HepG2 (cell line): ENCODE measurements around the gene UCP3. TPM values are rescaled to one million over a fixed set of nuclear protein-coding genes. Genes with fewer than 3 reads are reported as not detected.

Source experiments
- CBX2 ChIP-seq, 2 experiments: fragments of 200-600 bp in 1 of 2; sonication (generic); formaldehyde crosslinking in 1 of 2; IDR thresholded peaks; 2 replicates each; pipeline versions ENCODE4 v1.7.0 to v1.8.1; 2018 to 2022; ENCODE audit warnings: low read depth in 2 of 2, low read length in 1 of 2, mild to moderate bottlenecking in 1 of 2, missing genetic modification reagents in 1 of 2
- CEBPB ChIP-seq: IDR thresholded peaks from 2 replicates; pipeline ENCODE4 v1.6.1; 2011; ENCODE audit warnings: low read depth, low read length, improper control_type of control experiment, borderline replicate concordance
- CEBPG ChIP-seq: IDR thresholded peaks from 2 replicates; pipeline ENCODE4 v1.6.1; 2016
- DMAP1 ChIP-seq: IDR thresholded peaks from 2 replicates; pipeline ENCODE4 v1.6.1; 2016
- GLI4 ChIP-seq: sonication (generic); formaldehyde crosslinking; IDR thresholded peaks from 2 replicates; pipeline ENCODE4 v1.5.1; 2020; ENCODE audit warnings: missing genetic modification reagents, mild to moderate bottlenecking, moderate library complexity, borderline replicate concordance
- ISL2 ChIP-seq: sonication (generic); formaldehyde crosslinking; IDR thresholded peaks from 2 replicates; pipeline ENCODE4 v1.5.0; 2020; ENCODE audit warnings: missing genetic modification reagents
- MEIS1 ChIP-seq: sonication (generic); formaldehyde crosslinking; IDR thresholded peaks from 2 replicates; pipeline ENCODE4 v1.9.0; 2021; ENCODE audit warnings: mild to moderate bottlenecking, missing genetic modification reagents, moderate library complexity, borderline replicate concordance
- NR2F6 ChIP-seq, 2 experiments: IDR thresholded peaks; 2 replicates each; pipeline ENCODE4 v1.6.1; 2016; ENCODE audit warnings: antibody characterized with exemption in 1 of 2, mild to moderate bottlenecking in 1 of 2
- PITX1 ChIP-seq: sonication (generic); formaldehyde crosslinking; IDR thresholded peaks from 2 replicates; pipeline ENCODE4 v1.5.1; 2020; ENCODE audit warnings: mild to moderate bottlenecking, missing genetic modification reagents
- POLR2AphosphoS2 ChIP-seq: IDR thresholded peaks from 2 replicates; pipeline ENCODE4 v1.6.1; 2011; ENCODE audit warnings: low read depth, low read length, improper control_type of control experiment
- RXRB ChIP-seq: IDR thresholded peaks from 2 replicates; pipeline ENCODE4 v1.6.1; 2016; ENCODE audit warnings: borderline replicate concordance, missing genetic modification reagents, missing compliant biosample characterization
- SNRNP70 ChIP-seq: fragments of 200-400 bp; formaldehyde crosslinking; IDR thresholded peaks from 2 replicates; pipeline ENCODE4 v1.6.1; 2017; ENCODE audit warnings: mild to moderate bottlenecking, low read depth, low read length, moderate library complexity
- TOPORS ChIP-seq: sonication (generic); formaldehyde crosslinking; IDR thresholded peaks from 2 replicates; pipeline ENCODE4 v1.8.0; 2023; ENCODE audit warnings: mild to moderate bottlenecking, missing genetic modification reagents
- U2AF2 ChIP-seq: fragments of 200-400 bp; formaldehyde crosslinking; IDR thresholded peaks from 2 replicates; pipeline ENCODE4 v1.6.1; 2017; ENCODE audit warnings: low read depth, mild to moderate bottlenecking, low read length
- XRCC5 ChIP-seq: fragments of 200-400 bp; formaldehyde crosslinking; optimal IDR thresholded peaks from 2 replicates; pipeline ENCODE3; 2017; ENCODE audit warnings: mild to moderate bottlenecking, low read length
- ZBTB42 ChIP-seq: sonication (generic); formaldehyde crosslinking; IDR thresholded peaks from 2 replicates; pipeline ENCODE4 v1.5.0; 2020; ENCODE audit warnings: mild to moderate bottlenecking, missing genetic modification reagents
- ZNF235 ChIP-seq: sonication (generic); formaldehyde crosslinking; IDR thresholded peaks from 2 replicates; pipeline ENCODE4 v1.8.1; 2023; ENCODE audit warnings: mild to moderate bottlenecking, missing genetic modification reagents, borderline replicate concordance
- ZNF350 ChIP-seq: sonication (generic); formaldehyde crosslinking; IDR thresholded peaks from 2 replicates; pipeline ENCODE4 v1.4.0; 2020; ENCODE audit warnings: mild to moderate bottlenecking, low read depth, missing genetic modification reagents, borderline replicate concordance
- ZNF510 ChIP-seq: sonication (generic); formaldehyde crosslinking; IDR thresholded peaks from 2 replicates; pipeline ENCODE4 v1.4.0; 2020; ENCODE audit warnings: low read depth, mild to moderate bottlenecking, missing genetic modification reagents
- ZNF652 ChIP-seq: IDR thresholded peaks from 2 replicates; pipeline ENCODE4 v1.6.1; 2016; ENCODE audit warnings: low read depth, borderline replicate concordance
- ZNF720 ChIP-seq: sonication (generic); formaldehyde crosslinking; IDR thresholded peaks from 2 replicates; pipeline ENCODE4 v1.4.0; 2020; ENCODE audit warnings: missing genetic modification reagents
- polyA plus RNA-seq, 8 experiments: library from polyadenylated mRNA; depleted of rRNA in 3 of 8; stranded (reverse) in 7 of 8; unstranded in 1 of 8; fragments of >200 nt; fragmentation: Illumina TruSeq in 4 of 8; extraction: Trizol in 4 of 8; gene quantifications; 2 replicates each; pipeline versions ENCODE4 v1.2.1 to v1.2.3, GENCODE V29; 2011 to 2016; ENCODE audit warnings: low read depth in 4 of 8, missing spikeins in 1 of 8, mixed read lengths in 1 of 8; ENCODE audit not compliant: insufficient read depth in 1 of 8
- total RNA-seq, 5 experiments: library from RNA; depleted of rRNA; stranded (reverse); fragments of >200 nt; fragmentation: Illumina TruSeq; extraction: Trizol; gene quantifications; 2 replicates each; pipeline ENCODE4 v1.2.3, GENCODE V29; 2016; ENCODE audit warnings: low read depth in 1 of 5
- TF ChIP-seq, protein P1 (sequence below), 2 experiments: sonication (generic) in 1 of 2; formaldehyde crosslinking in 1 of 2; IDR thresholded peaks; 2 replicates each; pipeline versions ENCODE4 v1.6.1 to v1.9.0; 2014 to 2022; ENCODE audit warnings: antibody characterized with exemption in 1 of 2, borderline replicate concordance in 1 of 2, inconsistent platforms in 1 of 2, low read depth in 1 of 2, missing genetic modification reagents in 1 of 2

Gene UCP3
- total and polyA plus RNA-seq, 2 of the 13 experiments (the other 11 are each of a cell fraction or from before 2014, with no cell fraction given): 0.37 TPM; not detected in 1

- TF ChIP-seq, protein P1, sequence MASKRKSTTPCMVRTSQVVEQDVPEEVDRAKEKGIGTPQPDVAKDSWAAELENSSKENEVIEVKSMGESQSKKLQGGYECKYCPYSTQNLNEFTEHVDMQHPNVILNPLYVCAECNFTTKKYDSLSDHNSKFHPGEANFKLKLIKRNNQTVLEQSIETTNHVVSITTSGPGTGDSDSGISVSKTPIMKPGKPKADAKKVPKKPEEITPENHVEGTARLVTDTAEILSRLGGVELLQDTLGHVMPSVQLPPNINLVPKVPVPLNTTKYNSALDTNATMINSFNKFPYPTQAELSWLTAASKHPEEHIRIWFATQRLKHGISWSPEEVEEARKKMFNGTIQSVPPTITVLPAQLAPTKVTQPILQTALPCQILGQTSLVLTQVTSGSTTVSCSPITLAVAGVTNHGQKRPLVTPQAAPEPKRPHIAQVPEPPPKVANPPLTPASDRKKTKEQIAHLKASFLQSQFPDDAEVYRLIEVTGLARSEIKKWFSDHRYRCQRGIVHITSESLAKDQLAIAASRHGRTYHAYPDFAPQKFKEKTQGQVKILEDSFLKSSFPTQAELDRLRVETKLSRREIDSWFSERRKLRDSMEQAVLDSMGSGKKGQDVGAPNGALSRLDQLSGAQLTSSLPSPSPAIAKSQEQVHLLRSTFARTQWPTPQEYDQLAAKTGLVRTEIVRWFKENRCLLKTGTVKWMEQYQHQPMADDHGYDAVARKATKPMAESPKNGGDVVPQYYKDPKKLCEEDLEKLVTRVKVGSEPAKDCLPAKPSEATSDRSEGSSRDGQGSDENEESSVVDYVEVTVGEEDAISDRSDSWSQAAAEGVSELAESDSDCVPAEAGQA (IDR thresholded peaks at IDR 0.05; ENCODE audit: low read depth): no peak
- TF ChIP-seq, protein P1 (CRISPR knock-in tag; IDR thresholded peaks at IDR 0.05; ENCODE audit: borderline replicate concordance): no peak
- TF ChIP-seq TOPORS (CRISPR knock-in tag): no peak
- TF ChIP-seq PITX1 (CRISPR knock-in tag): no peak; the same call in 1 of the 2 replicates
- peak; percentile 35; the same call in 1 of the 2 replicates for TF ChIP-seq ISL2 (CRISPR knock-in tag)
- no peak for TF ChIP-seq ZBTB42 (CRISPR knock-in tag)
- no peak for TF ChIP-seq CBX2 (IDR thresholded peaks at IDR 0.05; ENCODE audit: low read depth, low read length)
- no peak for TF ChIP-seq CBX2 (CRISPR knock-in tag; IDR thresholded peaks at IDR 0.05; ENCODE audit: low read depth)
- peak; percentile 21 for TF ChIP-seq XRCC5
- 0 out of 2 replicates have a peak, but pooled peaks have one; percentile 34 for TF ChIP-seq ZNF235 (CRISPR knock-in tag)
- TF ChIP-seq U2AF2: no peak
- TF ChIP-seq GLI4 (CRISPR knock-in tag): 0 out of 2 replicates have a peak, but pooled peaks have one; percentile 57
- TF ChIP-seq RXRB: peak; percentile 42; the same call in 1 of the 2 replicates
- no peak for TF ChIP-seq ZNF510 (CRISPR knock-in tag)
- TF ChIP-seq POLR2AphosphoS2: no peak
- peak; percentile 96 for TF ChIP-seq NR2F6 (IDR thresholded peaks at IDR 0.05)
- peak; percentile 89 for TF ChIP-seq NR2F6 (CRISPR knock-in tag; IDR thresholded peaks at IDR 0.05)
- TF ChIP-seq CEBPB: peak; percentile 23; the same call in 1 of the 2 replicates
- TF ChIP-seq ZNF652 (CRISPR knock-in tag): peak; percentile 90
- TF ChIP-seq ZNF720: no peak
- peak; percentile 66 for TF ChIP-seq CEBPG (CRISPR knock-in tag)
- no peak for TF ChIP-seq SNRNP70
- TF ChIP-seq MEIS1 (CRISPR knock-in tag): 0 out of 2 replicates have a peak, but pooled peaks have one; percentile 6
- TF ChIP-seq ZNF350 (CRISPR knock-in tag): no peak
- 0 out of 2 replicates have a peak, but pooled peaks have one; percentile 3 for TF ChIP-seq DMAP1 (CRISPR knock-in tag)
Observed at GRCh38 chr11:74019104-74019738, 10.3 kb upstream of the UCP3 start (continued).
